OCI-LY1 (cell line): ENCODE measurements around the gene KRT20.

Experiments used
- H2AFZ ChIP-seq: fragments of 200-600 bp; sonication (generic), shearing (Covaris generic); 2 replicates; pipeline ENCODE4 v1.6.0; 2014; ENCODE audit warnings: antibody characterized with exemption, mild to moderate bottlenecking, low read length
- H3F3A ChIP-seq: fragments of 200-600 bp; sonication (generic), shearing (Covaris generic); 2 replicates; pipeline ENCODE4 v1.6.0; 2014; ENCODE audit warnings: mild to moderate bottlenecking, antibody characterized with exemption, low read length, moderate library complexity; ENCODE audit not compliant: insufficient read depth
- H3K27ac ChIP-seq: fragments of 200-600 bp; sonication (generic); 2 replicates; pipeline ENCODE4 v1.5.1; 2014; ENCODE audit warnings: low read length, mixed run types, mild to moderate bottlenecking, low read depth; ENCODE audit not compliant: poor library complexity, severe bottlenecking
- H3K27me3 ChIP-seq: fragments of 200-600 bp; sonication (generic); 2 replicates; pipeline ENCODE4 v1.6.0; 2014; ENCODE audit warnings: antibody characterized with exemption, mild to moderate bottlenecking, low read length, moderate library complexity; ENCODE audit not compliant: insufficient read depth
- H3K36me3 ChIP-seq: fragments of 200-600 bp; sonication (generic); 2 replicates; pipeline ENCODE4 v1.6.1; 2014; ENCODE audit warnings: mild to moderate bottlenecking, antibody characterized with exemption, low read length, moderate library complexity, mixed read lengths; ENCODE audit not compliant: insufficient read depth
- H3K4me1 ChIP-seq: fragments of 200-600 bp; sonication (generic); 2 replicates; pipeline ENCODE4 v1.5.1; 2014; ENCODE audit warnings: mild to moderate bottlenecking, low read length, moderate library complexity; ENCODE audit not compliant: insufficient read depth, severe bottlenecking
- H3K4me2 ChIP-seq: fragments of 200-600 bp; sonication (generic), shearing (Covaris generic); 2 replicates; pipeline ENCODE4 v1.6.1; 2014; ENCODE audit warnings: low read length
- H3K4me3 ChIP-seq: fragments of 200-600 bp; sonication (generic); 2 replicates; pipeline ENCODE4 v1.5.1; 2014; ENCODE audit warnings: low read length, low read depth, mild to moderate bottlenecking, mixed read lengths; ENCODE audit not compliant: poor library complexity, severe bottlenecking
- H3K79me2 ChIP-seq: fragments of 200-600 bp; shearing (Covaris generic); 2 replicates; pipeline ENCODE4 v1.6.1; 2016; ENCODE audit warnings: mixed run types, low read length, mixed read lengths; ENCODE audit not compliant: insufficient read depth
- H3K9ac ChIP-seq: fragments of 200-600 bp; sonication (generic), shearing (Covaris generic); 2 replicates; pipeline ENCODE4 v1.6.1; 2014; ENCODE audit warnings: mild to moderate bottlenecking, low read length, mixed read lengths
- H3K9me2 ChIP-seq: fragments of 200-600 bp; sonication (generic), shearing (Covaris generic); 2 replicates; pipeline ENCODE4 v1.6.1; 2014; ENCODE audit warnings: low read depth, mild to moderate bottlenecking, low read length, mixed read lengths
- H3K9me3 ChIP-seq: fragments of 200-600 bp; shearing (Covaris generic); 2 replicates; pipeline ENCODE4 v1.6.1; 2014; ENCODE audit warnings: low read length, mixed read lengths
- H4K20me1 ChIP-seq: fragments of 200-600 bp; sonication (generic), shearing (Covaris generic); 2 replicates; pipeline ENCODE4 v1.6.0; 2016; ENCODE audit warnings: mild to moderate bottlenecking, low read length; ENCODE audit not compliant: insufficient read depth
- CTCF ChIP-seq: fragments of 200-600 bp; sonication (generic), shearing (Covaris generic); IDR thresholded peaks from 2 replicates; pipeline ENCODE4 v1.5.1; 2017; ENCODE audit warnings: mild to moderate bottlenecking, antibody characterized with exemption, low read length, moderate library complexity, mixed read lengths
- EZH2 ChIP-seq: fragments of 200-600 bp; sonication (generic), shearing (Covaris generic); IDR thresholded peaks from 2 replicates; pipeline ENCODE4 v1.8.0; 2017; ENCODE audit warnings: borderline replicate concordance, mixed run types, mild to moderate bottlenecking, antibody characterized with exemption, low read length, moderate library complexity, mixed read lengths

The KRT20 gene

GRCh38 chr17:40914075-40914855 is 29.2 kb upstream of the KRT20 start:
- no peak overlapping the region for H3K4me2 ChIP-seq
- H4K20me1 ChIP-seq = no peaks in the 10 kb centered on the region
- no peak overlapping the region for H3K9ac ChIP-seq
- H3K79me2 ChIP-seq = no peaks in the 10 kb centered on the region
- no peak for TF ChIP-seq EZH2
- H3K27me3 ChIP-seq = no peaks in the 10 kb centered on the region
- no peaks in the 10 kb centered on the region for H3F3A ChIP-seq
- no peaks in the 10 kb centered on the region for H3K4me1 ChIP-seq
- H3K27ac ChIP-seq = no peak overlapping the region
- H3K9me2 ChIP-seq = no peaks in the 10 kb centered on the region
- H3K9me3 ChIP-seq = no peaks in the 10 kb centered on the region
- H3K4me3 ChIP-seq = no peak overlapping the region
- no peak overlapping the region for H2AFZ ChIP-seq
- H3K36me3 ChIP-seq = no peaks in the 10 kb centered on the region

- Histone ChIP-seq H3K27ac (no peak overlapping the region), H3K4me2 (no peak overlapping the region), H3K9me2 (no peaks in the 10 kb centered on the region), H3K27me3 (no peaks in the 10 kb centered on the region; the same call in 1 of the 2 replicates), H3K4me3 (no peak overlapping the region), H3K79me2 (no peaks in the 10 kb centered on the region), H2AFZ (no peak overlapping the region), H3K4me1 (no peaks in the 10 kb centered on the region), H3K9ac (no peak overlapping the region), H3K36me3 (no peaks in the 10 kb centered on the region), H4K20me1 (no peaks in the 10 kb centered on the region), H3F3A (no peaks in the 10 kb centered on the region), H3K9me3 (no peaks in the 10 kb centered on the region)
- TF ChIP-seq CTCF = no peak
- TF ChIP-seq EZH2 = no peak
Measured at GRCh38 chr17:40912486-40913210, 27.6 kb upstream of the KRT20 start.

GRCh38 chr17:40910441-40910841 is 25.4 kb upstream of the KRT20 start:
- Histone ChIP-seq H3F3A (no peaks in the 10 kb centered on the region), H3K9me2 (no peaks in the 10 kb centered on the region), H3K27me3 (no peaks in the 10 kb centered on the region; the same call in 1 of the 2 replicates), H3K4me1 (no peaks in the 10 kb centered on the region), H2AFZ (no peak overlapping the region), H3K79me2 (no peaks in the 10 kb centered on the region), H3K27ac (no peak overlapping the region), H3K36me3 (no peaks in the 10 kb centered on the region), H4K20me1 (no peaks in the 10 kb centered on the region), H3K4me3 (no peak overlapping the region), H3K4me2 (no peak overlapping the region), H3K9me3 (no peaks in the 10 kb centered on the region), H3K9ac (no peak overlapping the region)
- TF ChIP-seq CTCF (no peak), EZH2 (no peak)
